Measurements from ENCODE around the gene SGPP1.
"Not testable (repeated sequence)": the region's sequence is repeated elsewhere in the genome, so short reads cannot be mapped to it uniquely, and the experiment has no call there.

SGPP1 gene

GRCh38 chr14:63725786-63726460 lies 1.9 kb downstream of the SGPP1 start:
- DNase-seq = peak; percentile 6

GRCh38 chr14:63717702-63718101 lies 10.2 kb downstream of the SGPP1 start:
- no peak for DNase-seq

GRCh38 chr14:63715360-63715759 lies 12.5 kb downstream of the SGPP1 start:
- DNase-seq = no peak

GRCh38 chr14:63713764-63714163 lies 14.1 kb downstream of the SGPP1 start:
- DNase-seq = no peak

- DNase-seq = no peak
Measured at GRCh38 chr14:63713058-63713457, 14.8 kb downstream of the SGPP1 start.

GRCh38 chr14:63712123-63712522 lies 15.7 kb downstream of the SGPP1 start:
- DNase-seq = no peak

GRCh38 chr14:63710497-63710896 lies 17.4 kb downstream of the SGPP1 start:
- no peak for DNase-seq

GRCh38 chr14:63709589-63709988 lies 18.3 kb downstream of the SGPP1 start:
- DNase-seq = no peak

GRCh38 chr14:63707216-63707615 lies 20.6 kb downstream of the SGPP1 start:
- DNase-seq = no peak

GRCh38 chr14:63705561-63706070 lies 22.2 kb downstream of the SGPP1 start:
- DNase-seq = no peak

- not testable (repeated sequence) for DNase-seq
Measured at GRCh38 chr14:63702530-63702929, 25.3 kb downstream of the SGPP1 start.

GRCh38 chr14:63701606-63702299 lies 26.1 kb downstream of the SGPP1 start:
- no peak for DNase-seq

GRCh38 chr14:63692310-63693020 lies 35.4 kb downstream of the SGPP1 start:
- no peak for DNase-seq

- no peak for DNase-seq
Measured at GRCh38 chr14:63689132-63689531, 38.7 kb downstream of the SGPP1 start.

GRCh38 chr14:63686926-63687325 lies 40.9 kb downstream of the SGPP1 start:
- no peak for DNase-seq

- DNase-seq = no peak
Measured at GRCh38 chr14:63685401-63685800, 42.5 kb downstream of the SGPP1 start.

- DNase-seq = no peak
Measured at GRCh38 chr14:63682727-63683593, 44.9 kb downstream of the SGPP1 start.

GRCh38 chr14:63678536-63678935 lies 49.3 kb downstream of the SGPP1 start:
- DNase-seq = no peak

- DNase-seq = no peak
Measured at GRCh38 chr14:63677891-63678379, 49.9 kb downstream of the SGPP1 start.

GRCh38 chr14:63676615-63677014 lies 51.2 kb downstream of the SGPP1 start:
- DNase-seq = no peak

GRCh38 chr14:63673886-63674497 lies 53.9 kb downstream of the SGPP1 start:
- no peak for DNase-seq

GRCh38 chr14:63673255-63673654 lies 54.6 kb downstream of the SGPP1 start:
- no peak for DNase-seq
